Heart left ventricle (tissue), 13 donors: Measurements from ENCODE around the gene EFS.

Experiments used
- POLR2A ChIP-seq, 2 donors: fragments of 450-650 bp; IDR thresholded peaks; one replicate each; pipeline ENCODE4 v1.6.1; 2017; ENCODE audit warnings: antibody characterized with exemption in 2 of 2, mild to moderate bottlenecking in 2 of 2, moderate library complexity in 2 of 2
- TF ChIP-seq, protein P1 (sequence below), 12 donors: fragments of 200-600 bp; sonication (generic) in 4 of 12; IDR thresholded peaks; one replicate each; pipeline versions ENCODE4 v1.5.0 to v1.8.0; 2018 to 2022; ENCODE audit warnings: antibody characterized with exemption in 12 of 12, mild to moderate bottlenecking in 5 of 12
- donor health status: ischemic (EF 13 %, LVEDD 7.1; RV severe dilation, severe dysfunction).
- donor health status: DM: no; HTN: yes; CAD: no.
- donor health status: DM: no; HTN: no; CAD: no.
- donor health status: ischemic (EF 25% LVEDD 6.9; RV normal size, moderate dysfunction).
- donor health status: ischemic (EF 25% LVEDD 5.7; RV mildly dilated, moderate dysfunction).
- donor health status: ischemic (EF 35%, LVEDD 5.7; RV mildly dilated, moderate dysfunction).
- donor health status: nonischemic (EF 11% LVEDD 7.7; RV severe dilation, severe dysfunction).
- donor health status: DM: yes; HTN: yes; CAD: no.
- donor health status: PGD.
- donor health status: ischemic (EF 29% LVEDD 5.4; RV normal size, mild dysfunction).
- donor health status: nonischemic (EF 23%, LVEDD 6.1; RV moderate dilation, normal function).

DNA sequence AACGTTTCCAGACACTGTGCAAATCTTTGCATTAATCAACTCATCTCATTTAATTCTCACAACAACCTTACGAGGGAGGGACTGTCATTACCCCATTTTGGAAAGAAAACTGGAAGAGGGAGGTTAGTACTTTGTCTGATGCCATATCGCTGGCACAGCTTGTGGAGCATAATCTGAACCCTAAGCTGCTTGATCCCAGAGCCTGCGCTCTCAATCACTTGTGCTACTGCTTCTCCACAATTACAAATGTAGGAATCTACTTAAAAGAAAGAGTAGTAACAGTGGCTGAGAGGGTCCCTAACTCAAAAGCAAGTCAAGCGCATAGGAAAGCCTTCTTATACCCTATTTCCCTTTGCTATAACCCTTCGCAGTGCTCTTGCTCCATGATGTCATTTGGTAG is 3.2 kb downstream of the EFS start:
- TF ChIP-seq, protein P1, sequence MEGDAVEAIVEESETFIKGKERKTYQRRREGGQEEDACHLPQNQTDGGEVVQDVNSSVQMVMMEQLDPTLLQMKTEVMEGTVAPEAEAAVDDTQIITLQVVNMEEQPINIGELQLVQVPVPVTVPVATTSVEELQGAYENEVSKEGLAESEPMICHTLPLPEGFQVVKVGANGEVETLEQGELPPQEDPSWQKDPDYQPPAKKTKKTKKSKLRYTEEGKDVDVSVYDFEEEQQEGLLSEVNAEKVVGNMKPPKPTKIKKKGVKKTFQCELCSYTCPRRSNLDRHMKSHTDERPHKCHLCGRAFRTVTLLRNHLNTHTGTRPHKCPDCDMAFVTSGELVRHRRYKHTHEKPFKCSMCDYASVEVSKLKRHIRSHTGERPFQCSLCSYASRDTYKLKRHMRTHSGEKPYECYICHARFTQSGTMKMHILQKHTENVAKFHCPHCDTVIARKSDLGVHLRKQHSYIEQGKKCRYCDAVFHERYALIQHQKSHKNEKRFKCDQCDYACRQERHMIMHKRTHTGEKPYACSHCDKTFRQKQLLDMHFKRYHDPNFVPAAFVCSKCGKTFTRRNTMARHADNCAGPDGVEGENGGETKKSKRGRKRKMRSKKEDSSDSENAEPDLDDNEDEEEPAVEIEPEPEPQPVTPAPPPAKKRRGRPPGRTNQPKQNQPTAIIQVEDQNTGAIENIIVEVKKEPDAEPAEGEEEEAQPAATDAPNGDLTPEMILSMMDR (IDR thresholded peaks at IDR 0.05), result no peak
- TF ChIP-seq POLR2A (IDR thresholded peaks at IDR 0.05), result no peak
